ENCODE data around the gene VPS29. TPM values are rescaled to one million over a fixed set of nuclear protein-coding genes. Genes with fewer than 3 reads are reported as not detected.
"Not testable (repeated sequence)": the region's sequence is repeated elsewhere in the genome, so short reads cannot be mapped to it uniquely, and the experiment has no call there.

The VPS29 gene
- total RNA-seq, 1 donor from 2014 or later, result 72.6 TPM

DNA sequence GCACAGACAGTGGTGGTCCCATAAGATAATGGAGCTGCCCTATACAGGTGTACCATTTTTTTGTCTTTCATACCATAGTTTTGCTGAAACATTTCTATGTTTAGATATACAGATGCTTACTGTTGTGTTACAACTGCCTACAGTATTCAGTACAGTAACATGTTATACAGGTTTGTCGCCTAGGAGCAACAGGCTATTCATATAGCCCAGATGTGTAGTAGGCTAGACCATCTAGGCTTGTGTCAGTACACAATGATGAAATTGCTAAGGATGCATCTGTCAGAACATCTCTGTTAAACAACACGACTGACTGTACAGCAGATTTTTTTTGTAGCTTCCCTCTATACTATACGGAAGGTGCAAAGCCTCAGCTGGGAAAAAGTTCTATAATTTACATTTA is 30.7 kb upstream of the VPS29 start:
- Mint-ChIP-seq H3K4me1 (ENCODE audit: unreplicated experiment) (no peaks in the 10 kb centered on the region), H3K27ac (no peak overlapping the region), H3K9me3 (no peaks in the 10 kb centered on the region), H3K27me3 (no peaks in the 10 kb centered on the region), H3K36me3 (peaks cover 10% of the 10 kb centered on the region), H3K4me3 (no peak overlapping the region)
- TF ChIP-seq, protein P1, sequence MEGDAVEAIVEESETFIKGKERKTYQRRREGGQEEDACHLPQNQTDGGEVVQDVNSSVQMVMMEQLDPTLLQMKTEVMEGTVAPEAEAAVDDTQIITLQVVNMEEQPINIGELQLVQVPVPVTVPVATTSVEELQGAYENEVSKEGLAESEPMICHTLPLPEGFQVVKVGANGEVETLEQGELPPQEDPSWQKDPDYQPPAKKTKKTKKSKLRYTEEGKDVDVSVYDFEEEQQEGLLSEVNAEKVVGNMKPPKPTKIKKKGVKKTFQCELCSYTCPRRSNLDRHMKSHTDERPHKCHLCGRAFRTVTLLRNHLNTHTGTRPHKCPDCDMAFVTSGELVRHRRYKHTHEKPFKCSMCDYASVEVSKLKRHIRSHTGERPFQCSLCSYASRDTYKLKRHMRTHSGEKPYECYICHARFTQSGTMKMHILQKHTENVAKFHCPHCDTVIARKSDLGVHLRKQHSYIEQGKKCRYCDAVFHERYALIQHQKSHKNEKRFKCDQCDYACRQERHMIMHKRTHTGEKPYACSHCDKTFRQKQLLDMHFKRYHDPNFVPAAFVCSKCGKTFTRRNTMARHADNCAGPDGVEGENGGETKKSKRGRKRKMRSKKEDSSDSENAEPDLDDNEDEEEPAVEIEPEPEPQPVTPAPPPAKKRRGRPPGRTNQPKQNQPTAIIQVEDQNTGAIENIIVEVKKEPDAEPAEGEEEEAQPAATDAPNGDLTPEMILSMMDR (conservative IDR thresholded peaks at IDR 0.05), result no peak
- no peak for DNase-seq (ENCODE audit: extremely low spot score, unreplicated experiment)

DNA sequence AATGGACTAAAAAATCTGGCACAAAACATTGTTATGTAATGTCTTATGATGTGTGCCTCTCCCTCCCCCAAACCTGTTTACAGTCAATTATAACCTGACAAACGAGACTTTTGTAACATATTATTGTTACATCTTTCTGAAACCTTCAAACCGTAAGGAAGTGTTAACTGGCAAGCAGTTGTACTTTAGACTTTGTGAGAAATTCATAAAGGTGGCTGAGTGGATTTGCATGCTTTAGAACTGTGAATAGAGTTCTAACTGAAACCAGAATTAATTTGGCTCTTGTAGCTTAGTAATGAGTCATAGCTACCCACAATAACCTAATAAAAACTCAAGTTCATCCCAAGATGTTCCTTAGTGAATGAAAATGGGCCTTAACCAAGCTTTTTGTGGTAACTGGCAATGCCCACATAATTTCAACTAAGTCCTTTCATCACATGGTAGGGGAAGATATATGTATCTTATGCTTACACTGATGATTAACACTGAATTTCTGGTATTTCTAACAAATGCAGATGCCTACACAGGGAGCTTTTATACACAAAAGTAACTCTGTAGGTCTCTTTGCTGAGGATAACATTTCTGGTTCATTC is 29.9 kb upstream of the VPS29 start:
- no peak overlapping the region for H3K27ac Mint-ChIP-seq
- DNase-seq (ENCODE audit: extremely low spot score, unreplicated experiment), result no peak
- H3K36me3 Mint-ChIP-seq, result peaks cover 9% of the 10 kb centered on the region
- H3K27me3 Mint-ChIP-seq, result no peaks in the 10 kb centered on the region
- no peaks in the 10 kb centered on the region for H3K4me1 Mint-ChIP-seq (ENCODE audit: unreplicated experiment)
- TF ChIP-seq, protein P1 (conservative IDR thresholded peaks at IDR 0.05), result no peak
- H3K9me3 Mint-ChIP-seq, result no peaks in the 10 kb centered on the region
- no peak overlapping the region for H3K4me3 Mint-ChIP-seq

DNA sequence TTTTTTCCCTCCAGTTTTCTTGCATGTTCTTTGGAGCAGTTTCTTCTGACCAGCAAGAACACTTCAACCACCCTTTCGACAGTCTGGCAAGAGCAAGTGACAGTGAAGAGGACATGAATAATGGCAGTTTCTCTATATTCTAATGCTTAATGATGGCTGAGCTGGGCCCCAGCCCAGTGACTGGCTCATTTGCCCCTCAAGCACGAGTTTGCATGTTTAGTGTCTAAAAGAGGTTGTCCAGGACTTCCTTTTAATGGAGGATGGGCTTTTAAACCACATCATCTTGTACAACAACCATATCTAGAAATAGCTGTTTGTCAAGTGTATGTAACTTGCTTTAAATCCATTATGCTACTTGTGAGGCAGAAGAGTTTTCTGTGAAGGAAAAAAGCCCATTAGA is 28.6 kb upstream of the VPS29 start:
- TF ChIP-seq, protein P1 (conservative IDR thresholded peaks at IDR 0.05), result no peak
- no peak for DNase-seq (ENCODE audit: extremely low spot score, unreplicated experiment)
- Mint-ChIP-seq H3K4me3 (no peak overlapping the region), H3K27me3 (no peaks in the 10 kb centered on the region), H3K36me3 (peaks cover 4% of the 10 kb centered on the region), H3K9me3 (no peaks in the 10 kb centered on the region), H3K4me1 (ENCODE audit: unreplicated experiment) (no peaks in the 10 kb centered on the region), H3K27ac (no peak overlapping the region)

DNA sequence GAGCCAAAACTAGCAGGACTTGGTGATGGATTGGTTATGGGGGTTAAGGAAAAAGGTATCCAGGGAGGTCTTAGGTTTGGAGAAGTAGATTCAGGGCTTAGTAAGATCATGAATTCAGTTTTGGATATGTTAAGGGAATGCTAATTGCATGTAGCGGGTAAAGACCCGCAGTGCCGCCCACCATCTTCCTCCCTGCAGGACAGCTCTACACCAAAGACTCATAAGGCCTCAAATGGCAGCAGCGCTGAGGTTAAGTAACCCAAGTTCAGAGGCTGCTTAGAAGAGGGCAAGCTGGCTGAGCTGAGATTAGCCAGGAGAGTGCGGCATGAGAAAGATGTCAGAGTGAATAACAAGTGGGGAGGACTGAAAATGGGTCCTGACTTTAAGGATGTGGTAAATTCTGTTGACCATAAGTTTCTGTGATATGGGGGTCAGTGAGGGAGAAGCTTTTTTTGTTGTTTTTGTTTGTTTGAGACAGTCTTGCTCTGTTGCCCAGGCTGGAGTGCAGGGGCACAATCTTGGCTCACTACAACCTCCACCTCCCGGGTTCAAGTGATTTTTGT is 26.4 kb upstream of the VPS29 start:
- TF ChIP-seq, protein P1 (conservative IDR thresholded peaks at IDR 0.05), result no peak
- H3K27ac Mint-ChIP-seq, result no peak overlapping the region
- H3K36me3 Mint-ChIP-seq, result peaks cover 4% of the 10 kb centered on the region
- H3K4me1 Mint-ChIP-seq (ENCODE audit: unreplicated experiment), result no peaks in the 10 kb centered on the region
- no peaks in the 10 kb centered on the region for H3K9me3 Mint-ChIP-seq
- DNase-seq (ENCODE audit: extremely low spot score, unreplicated experiment), result no peak
- H3K4me3 Mint-ChIP-seq, result no peak overlapping the region
- no peaks in the 10 kb centered on the region for H3K27me3 Mint-ChIP-seq

DNA sequence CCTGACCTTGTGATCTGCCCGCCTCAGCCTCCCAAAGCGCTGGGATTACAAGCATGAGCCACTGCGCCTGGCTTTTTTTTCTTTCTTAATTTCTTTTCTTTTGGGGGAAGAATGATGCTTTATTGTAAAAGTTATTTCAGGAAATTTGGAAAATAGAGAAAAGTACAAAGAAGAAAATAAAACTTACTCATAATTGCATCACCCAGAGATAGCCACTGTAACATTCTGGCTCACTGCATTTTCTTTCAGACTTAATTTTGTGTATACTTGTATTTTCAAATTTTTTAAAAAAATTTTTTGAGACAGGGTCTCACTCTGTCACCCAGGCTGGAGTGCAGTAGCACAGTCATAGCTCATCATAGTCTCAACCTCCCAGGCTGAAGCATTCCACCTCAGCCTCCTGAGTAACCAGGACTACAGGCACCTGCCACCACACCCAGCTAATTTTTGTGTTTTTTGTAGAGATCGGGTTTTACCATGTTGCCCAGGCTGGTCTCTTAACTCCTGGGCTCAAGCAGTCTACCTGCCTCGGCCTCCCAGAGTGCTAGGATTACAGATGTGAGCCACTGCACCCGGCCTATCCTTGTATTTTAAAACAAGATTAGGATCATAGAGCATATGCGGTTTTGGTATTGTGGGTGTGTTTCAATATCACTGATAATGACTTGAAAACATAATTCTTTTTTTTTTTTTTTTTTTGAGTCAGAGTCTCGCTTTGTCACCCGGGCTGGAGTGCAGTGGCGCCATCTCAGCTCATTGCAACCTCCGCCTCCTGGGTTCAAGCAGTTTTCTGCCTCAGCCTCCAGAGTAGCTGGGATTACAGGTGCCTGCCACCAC is 19.2 kb upstream of the VPS29 start:
- H3K27ac Mint-ChIP-seq; H3K4me1 Mint-ChIP-seq (ENCODE audit: unreplicated experiment); H3K4me3 Mint-ChIP-seq; H3K36me3 Mint-ChIP-seq; H3K27me3 Mint-ChIP-seq; H3K9me3 Mint-ChIP-seq; DNase-seq (ENCODE audit: extremely low spot score, unreplicated experiment): not testable (repeated sequence)

DNA sequence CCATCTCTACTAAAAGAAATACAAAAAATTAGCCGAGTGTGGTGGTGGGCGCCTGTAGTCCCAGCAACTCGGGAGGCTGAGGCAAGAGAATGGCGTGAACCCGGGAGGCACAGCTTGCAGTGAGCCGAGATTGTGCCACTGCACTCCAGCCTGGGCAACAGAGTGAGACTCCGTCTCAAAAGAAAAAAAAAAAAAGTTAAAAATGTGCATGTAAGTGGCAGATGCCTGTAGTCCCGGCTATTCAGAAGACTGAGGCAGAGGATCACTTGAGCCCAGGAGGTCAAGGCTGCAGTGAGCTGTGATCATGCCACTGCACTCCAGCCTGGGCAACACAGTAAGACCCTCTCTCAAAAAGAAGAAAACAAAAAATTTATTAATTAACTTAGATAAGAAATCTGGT is 16.1 kb upstream of the VPS29 start:
- DNase-seq (ENCODE audit: extremely low spot score, unreplicated experiment); H3K27ac Mint-ChIP-seq; H3K4me3 Mint-ChIP-seq; H3K9me3 Mint-ChIP-seq; H3K27me3 Mint-ChIP-seq; H3K4me1 Mint-ChIP-seq (ENCODE audit: unreplicated experiment); H3K36me3 Mint-ChIP-seq: not testable (repeated sequence)

Data from type B pancreatic cell (in vitro differentiated cells).